Type B pancreatic cell (in vitro differentiated cells): ENCODE results near the gene ZFP36L1. TPM values are rescaled to one million over a fixed set of nuclear protein-coding genes. Genes with fewer than 3 reads are reported as not detected.

Experiments
- DNase-seq: peaks from one replicate; pipeline ENCODE4 v3.0.0; 2021; ENCODE audit warnings: mixed read lengths; ENCODE audit not compliant: unreplicated experiment; ENCODE audit errors: extremely low spot score
- H3K27ac Mint-ChIP-seq: 2 replicates; pipeline ENCODE4 v1.8.0; 2021; ENCODE audit warnings: mild to moderate bottlenecking, mixed read lengths
- H3K27me3 Mint-ChIP-seq: 2 replicates; pipeline ENCODE4 v1.8.0; 2021; ENCODE audit warnings: mixed read lengths
- H3K36me3 Mint-ChIP-seq: 2 replicates; pipeline ENCODE4 v1.8.0; 2021; ENCODE audit warnings: mixed read lengths
- H3K4me1 Mint-ChIP-seq: one replicate; pipeline ENCODE4 v1.8.0; 2021; ENCODE audit warnings: mixed read lengths; ENCODE audit not compliant: unreplicated experiment
- H3K4me3 Mint-ChIP-seq: 2 replicates; pipeline ENCODE4 v1.8.0; 2021; ENCODE audit warnings: mild to moderate bottlenecking, mixed read lengths
- H3K9me3 Mint-ChIP-seq: 2 replicates; pipeline ENCODE4 v1.8.0; 2021; ENCODE audit warnings: mixed read lengths
- total RNA-seq: library from RNA; stranded (reverse); gene quantifications from 2 replicates; pipeline ENCODE4 v1.2.1, GENCODE V29; 2021; ENCODE audit warnings: low replicate concordance
- TF ChIP-seq, protein P1 (sequence below): fragments of 200-600 bp; sonication (generic); conservative IDR thresholded peaks from 2 replicates; pipeline ENCODE4 v1.5.0; 2021; ENCODE audit warnings: antibody characterized with exemption, mild to moderate bottlenecking

ZFP36L1 gene
- total RNA-seq, 1 donor from 2014 or later = 457 TPM

DNA sequence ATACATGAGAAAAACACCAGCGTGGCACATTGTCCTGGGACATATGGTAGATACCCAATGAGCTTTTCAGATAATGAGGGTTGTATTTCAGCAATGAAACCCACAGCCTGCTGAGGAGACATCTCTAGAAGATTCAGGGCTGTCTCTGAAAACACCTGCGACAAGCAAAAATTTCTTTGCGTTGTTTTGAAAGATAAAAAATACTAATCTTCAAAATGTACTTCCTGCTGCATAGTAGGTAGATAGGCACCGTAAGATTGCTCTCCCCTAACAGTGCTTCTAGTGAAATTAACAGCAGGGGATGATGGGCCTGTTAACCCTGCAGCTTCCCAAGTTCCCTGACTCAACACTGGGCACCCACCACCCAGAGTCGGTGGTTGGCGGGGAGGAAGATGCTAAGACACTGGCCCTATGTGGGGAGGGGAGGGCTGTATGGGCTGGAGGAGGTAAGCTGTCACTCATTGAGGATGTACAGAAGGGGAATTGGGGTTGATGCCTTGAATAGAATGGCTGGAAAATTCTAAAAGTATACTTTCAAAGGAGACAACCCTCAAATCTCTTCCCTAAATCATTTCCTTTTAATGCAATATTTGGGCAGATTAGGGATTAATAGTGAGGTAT is 20.0 kb downstream of the ZFP36L1 start:
- Mint-ChIP-seq H3K27ac (no peak overlapping the region), H3K27me3 (no peaks in the 10 kb centered on the region), H3K4me1 (peaks cover 14% of the 10 kb centered on the region), H3K4me3 (no peak overlapping the region), H3K36me3 (no peaks in the 10 kb centered on the region), H3K9me3 (peaks cover 4% of the 10 kb centered on the region)
- DNase-seq = no peak
- TF ChIP-seq, protein P1, sequence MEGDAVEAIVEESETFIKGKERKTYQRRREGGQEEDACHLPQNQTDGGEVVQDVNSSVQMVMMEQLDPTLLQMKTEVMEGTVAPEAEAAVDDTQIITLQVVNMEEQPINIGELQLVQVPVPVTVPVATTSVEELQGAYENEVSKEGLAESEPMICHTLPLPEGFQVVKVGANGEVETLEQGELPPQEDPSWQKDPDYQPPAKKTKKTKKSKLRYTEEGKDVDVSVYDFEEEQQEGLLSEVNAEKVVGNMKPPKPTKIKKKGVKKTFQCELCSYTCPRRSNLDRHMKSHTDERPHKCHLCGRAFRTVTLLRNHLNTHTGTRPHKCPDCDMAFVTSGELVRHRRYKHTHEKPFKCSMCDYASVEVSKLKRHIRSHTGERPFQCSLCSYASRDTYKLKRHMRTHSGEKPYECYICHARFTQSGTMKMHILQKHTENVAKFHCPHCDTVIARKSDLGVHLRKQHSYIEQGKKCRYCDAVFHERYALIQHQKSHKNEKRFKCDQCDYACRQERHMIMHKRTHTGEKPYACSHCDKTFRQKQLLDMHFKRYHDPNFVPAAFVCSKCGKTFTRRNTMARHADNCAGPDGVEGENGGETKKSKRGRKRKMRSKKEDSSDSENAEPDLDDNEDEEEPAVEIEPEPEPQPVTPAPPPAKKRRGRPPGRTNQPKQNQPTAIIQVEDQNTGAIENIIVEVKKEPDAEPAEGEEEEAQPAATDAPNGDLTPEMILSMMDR = no peak

DNA sequence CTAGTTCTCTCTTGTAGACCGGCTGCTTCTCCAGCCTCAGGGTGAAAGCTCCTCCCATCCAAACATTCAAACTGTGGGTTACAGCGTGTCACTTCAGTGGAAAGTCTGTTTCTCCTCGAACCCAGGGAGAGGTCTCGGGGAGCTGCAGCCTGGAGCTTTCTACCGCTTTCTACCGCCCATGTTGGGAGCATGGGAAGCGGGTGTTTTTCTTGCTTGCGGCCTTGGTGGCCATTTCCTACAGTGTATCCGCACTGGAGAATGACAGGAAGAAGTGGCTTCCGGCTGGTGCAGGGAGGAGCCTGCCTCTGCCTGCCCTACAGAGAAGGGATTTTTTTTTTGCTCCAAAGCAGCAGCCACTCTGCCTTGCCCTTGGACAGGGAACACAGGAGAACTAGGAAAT is 21.2 kb downstream of the ZFP36L1 start:
- TF ChIP-seq, protein P1 = no peak

DNA sequence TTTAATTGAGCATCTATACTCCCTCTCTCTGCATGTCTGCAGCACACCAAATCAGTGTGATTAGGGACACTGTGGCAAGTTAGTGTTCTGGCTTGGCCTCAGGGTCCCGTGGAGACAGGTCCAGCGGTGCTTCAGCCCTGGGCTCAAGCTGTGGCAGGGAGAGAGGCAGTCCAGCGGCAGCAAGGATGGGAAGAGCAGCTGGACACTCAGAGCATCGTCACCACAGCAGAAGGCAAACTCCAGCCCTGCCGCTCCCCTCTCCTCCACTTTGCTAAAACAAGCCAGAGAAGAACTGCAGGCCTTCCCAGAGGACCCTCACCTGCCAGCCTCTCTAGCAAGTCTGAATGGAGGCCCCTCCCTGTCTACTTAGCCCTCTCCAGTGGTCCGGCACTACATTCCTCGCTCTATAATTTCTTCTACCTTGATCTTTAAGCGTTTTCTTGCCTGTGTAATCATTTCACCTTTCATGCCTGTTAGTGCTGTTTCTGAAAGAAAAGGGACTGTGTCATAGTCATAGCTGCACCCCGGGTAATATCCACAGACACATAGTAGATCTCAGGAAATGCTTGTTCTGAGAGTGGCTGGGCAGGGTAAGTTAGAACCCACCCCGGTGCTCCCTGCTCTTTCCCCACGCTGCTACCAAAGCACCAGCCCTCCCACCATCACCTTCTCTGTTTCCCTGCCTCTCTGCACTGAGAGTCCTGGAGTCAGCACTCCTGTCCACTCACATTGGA is 22.1 kb downstream of the ZFP36L1 start:
- TF ChIP-seq, protein P1 = no peak
- Mint-ChIP-seq H3K4me1 (peaks cover 14% of the 10 kb centered on the region), H3K27ac (no peak overlapping the region), H3K9me3 (peaks cover 5% of the 10 kb centered on the region), H3K4me3 (no peak overlapping the region), H3K36me3 (no peaks in the 10 kb centered on the region), H3K27me3 (no peaks in the 10 kb centered on the region)
- DNase-seq = no peak

More for the DNA sequence above, 21.2 kb downstream of the ZFP36L1 start:
- Mint-ChIP-seq H3K4me3 (no peak overlapping the region), H3K27me3 (no peaks in the 10 kb centered on the region), H3K27ac (no peak overlapping the region), H3K36me3 (no peaks in the 10 kb centered on the region), H3K4me1 (peaks cover 13% of the 10 kb centered on the region), H3K9me3 (peaks cover 4% of the 10 kb centered on the region)
- DNase-seq = no peak

DNA sequence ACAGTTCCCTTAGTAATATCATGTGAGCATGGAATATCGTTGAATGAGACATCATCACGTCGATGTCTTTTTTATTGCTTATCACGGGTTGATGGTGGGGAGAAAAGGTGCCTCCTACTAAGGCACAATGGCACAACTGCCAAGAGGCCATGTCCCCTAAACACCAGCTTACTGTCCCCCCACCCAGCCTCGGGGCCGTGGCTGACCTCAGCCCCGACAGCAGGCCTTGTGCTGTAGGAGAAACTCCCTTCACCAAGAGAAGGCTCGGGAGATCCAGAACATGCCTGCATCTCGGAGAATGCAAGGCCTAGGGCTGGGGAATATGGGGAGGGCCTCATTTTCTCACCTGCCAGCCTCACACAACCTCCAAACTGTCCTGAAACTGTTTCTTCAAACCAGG is 22.8 kb downstream of the ZFP36L1 start:
- H3K36me3 Mint-ChIP-seq = no peaks in the 10 kb centered on the region
- no peak overlapping the region for H3K4me3 Mint-ChIP-seq
- peaks cover 18% of the 10 kb centered on the region for H3K4me1 Mint-ChIP-seq
- DNase-seq = no peak
- peaks cover 9% of the 10 kb centered on the region for H3K9me3 Mint-ChIP-seq
- H3K27me3 Mint-ChIP-seq = no peaks in the 10 kb centered on the region
- no peak overlapping the region for H3K27ac Mint-ChIP-seq
- TF ChIP-seq, protein P1 = no peak

DNA sequence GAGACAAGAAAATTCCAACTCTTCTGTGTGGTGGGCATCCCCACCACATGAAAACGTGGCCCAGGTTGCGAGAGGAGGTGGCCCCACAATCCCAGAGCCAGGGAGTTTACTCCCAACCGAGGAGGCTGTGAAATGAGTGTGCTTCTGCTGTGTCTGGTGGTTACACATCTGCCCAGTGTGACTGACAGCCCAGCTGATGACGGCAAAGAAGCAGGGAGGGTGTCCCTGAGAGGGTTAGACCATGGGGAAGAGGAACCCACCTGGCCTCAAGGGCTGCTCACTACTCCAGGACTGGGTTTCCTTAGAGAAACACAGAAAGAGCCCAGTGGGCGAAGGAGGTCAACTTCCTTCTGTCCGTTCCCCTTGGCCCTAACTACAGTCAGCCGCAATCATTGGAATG is 24.6 kb downstream of the ZFP36L1 start:
- TF ChIP-seq, protein P1 = no peak
- Mint-ChIP-seq H3K27ac (no peak overlapping the region), H3K27me3 (no peaks in the 10 kb centered on the region), H3K9me3 (peaks cover 5% of the 10 kb centered on the region), H3K36me3 (no peaks in the 10 kb centered on the region), H3K4me3 (no peak overlapping the region), H3K4me1 (peaks cover 23% of the 10 kb centered on the region)
- no peak for DNase-seq
